SK-N-SH (cell line): ENCODE data around the gene TIAM1.

Source experiments
- CHD2 ChIP-seq: fragments of 150-350 bp; IDR thresholded peaks from 2 replicates; pipeline ENCODE4 v1.6.1; 2018; ENCODE audit warnings: low read length; ENCODE audit not compliant: partially characterized antibody
- CTCF ChIP-seq: fragments of 200-600 bp; sonication (generic); IDR thresholded peaks from 2 replicates; pipeline ENCODE4 v1.6.1; 2017; ENCODE audit warnings: antibody characterized with exemption, mild to moderate bottlenecking, moderate library complexity
- FOSL2 ChIP-seq: IDR thresholded peaks from 2 replicates; pipeline ENCODE4 v1.4.0; 2012; ENCODE audit warnings: low read depth, mild to moderate bottlenecking, moderate library complexity, borderline replicate concordance
- FOXM1 ChIP-seq: IDR thresholded peaks from 2 replicates; pipeline ENCODE4 v1.4.0; 2012; ENCODE audit warnings: low read depth, mild to moderate bottlenecking
- GATA2 ChIP-seq: sonication (generic); formaldehyde crosslinking; IDR thresholded peaks from 2 replicates; pipeline ENCODE4 v1.5.0; 2020; ENCODE audit warnings: mild to moderate bottlenecking, missing genetic modification reagents
- PBX3 ChIP-seq: IDR thresholded peaks from 2 replicates; pipeline ENCODE4; 2012
- RAD21 ChIP-seq: IDR thresholded peaks from 2 replicates; pipeline ENCODE4 v1.6.1; 2012; ENCODE audit warnings: mild to moderate bottlenecking, low read length
- RFX5 ChIP-seq: IDR thresholded peaks from 2 replicates; pipeline ENCODE4 v1.6.1; 2012; ENCODE audit warnings: mild to moderate bottlenecking, improper control_type of control experiment, low read length
- TAF1 ChIP-seq: IDR thresholded peaks from 2 replicates; pipeline ENCODE4 v1.6.1; 2012; ENCODE audit warnings: low read depth, mild to moderate bottlenecking, low read length, moderate library complexity, borderline replicate concordance
- USF1 ChIP-seq: IDR thresholded peaks from 2 replicates; pipeline ENCODE4 v1.4.0; 2012; ENCODE audit warnings: low read depth, borderline replicate concordance
- TF ChIP-seq, protein P1 (sequence below): IDR thresholded peaks from 2 replicates; pipeline ENCODE4 v1.4.0; 2012; ENCODE audit warnings: low read depth
- TF ChIP-seq, protein P2 (sequence below): IDR thresholded peaks from 2 replicates; pipeline ENCODE4 v1.6.1; 2012; ENCODE audit warnings: mild to moderate bottlenecking, low read depth, low read length, moderate library complexity

DNA sequence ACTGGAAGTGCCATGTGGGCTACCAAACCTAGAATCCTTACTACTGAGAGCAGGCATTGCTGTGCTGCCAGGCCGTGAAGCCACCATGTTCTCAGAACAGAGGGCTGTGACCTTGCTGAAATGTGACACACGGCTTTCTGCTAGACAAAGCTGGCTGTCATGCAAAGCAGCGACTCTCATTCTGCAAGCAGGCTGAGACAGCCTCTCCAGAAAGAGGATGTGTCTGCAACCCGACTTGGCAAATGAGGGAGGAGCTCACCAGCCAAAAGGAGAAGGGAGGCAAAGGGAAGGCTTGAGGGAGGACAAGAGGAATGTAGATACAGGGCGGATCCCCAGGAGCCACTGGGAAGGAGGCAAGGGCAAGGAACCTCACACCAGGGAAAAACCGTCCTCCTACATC, 220.1 kb downstream of the TIAM1 start:
- TF ChIP-seq TAF1 (no peak), USF1 (no peak), GATA2 (CRISPR knock-in tag) (no peak), CHD2 (no peak), CTCF (no peak), RFX5 (no peak), FOSL2 (no peak), RAD21 (no peak), PBX3 (no peak), FOXM1 (no peak)
- TF ChIP-seq, protein P1, sequence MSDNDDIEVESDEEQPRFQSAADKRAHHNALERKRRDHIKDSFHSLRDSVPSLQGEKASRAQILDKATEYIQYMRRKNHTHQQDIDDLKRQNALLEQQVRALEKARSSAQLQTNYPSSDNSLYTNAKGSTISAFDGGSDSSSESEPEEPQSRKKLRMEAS: no peak
- TF ChIP-seq, protein P2, sequence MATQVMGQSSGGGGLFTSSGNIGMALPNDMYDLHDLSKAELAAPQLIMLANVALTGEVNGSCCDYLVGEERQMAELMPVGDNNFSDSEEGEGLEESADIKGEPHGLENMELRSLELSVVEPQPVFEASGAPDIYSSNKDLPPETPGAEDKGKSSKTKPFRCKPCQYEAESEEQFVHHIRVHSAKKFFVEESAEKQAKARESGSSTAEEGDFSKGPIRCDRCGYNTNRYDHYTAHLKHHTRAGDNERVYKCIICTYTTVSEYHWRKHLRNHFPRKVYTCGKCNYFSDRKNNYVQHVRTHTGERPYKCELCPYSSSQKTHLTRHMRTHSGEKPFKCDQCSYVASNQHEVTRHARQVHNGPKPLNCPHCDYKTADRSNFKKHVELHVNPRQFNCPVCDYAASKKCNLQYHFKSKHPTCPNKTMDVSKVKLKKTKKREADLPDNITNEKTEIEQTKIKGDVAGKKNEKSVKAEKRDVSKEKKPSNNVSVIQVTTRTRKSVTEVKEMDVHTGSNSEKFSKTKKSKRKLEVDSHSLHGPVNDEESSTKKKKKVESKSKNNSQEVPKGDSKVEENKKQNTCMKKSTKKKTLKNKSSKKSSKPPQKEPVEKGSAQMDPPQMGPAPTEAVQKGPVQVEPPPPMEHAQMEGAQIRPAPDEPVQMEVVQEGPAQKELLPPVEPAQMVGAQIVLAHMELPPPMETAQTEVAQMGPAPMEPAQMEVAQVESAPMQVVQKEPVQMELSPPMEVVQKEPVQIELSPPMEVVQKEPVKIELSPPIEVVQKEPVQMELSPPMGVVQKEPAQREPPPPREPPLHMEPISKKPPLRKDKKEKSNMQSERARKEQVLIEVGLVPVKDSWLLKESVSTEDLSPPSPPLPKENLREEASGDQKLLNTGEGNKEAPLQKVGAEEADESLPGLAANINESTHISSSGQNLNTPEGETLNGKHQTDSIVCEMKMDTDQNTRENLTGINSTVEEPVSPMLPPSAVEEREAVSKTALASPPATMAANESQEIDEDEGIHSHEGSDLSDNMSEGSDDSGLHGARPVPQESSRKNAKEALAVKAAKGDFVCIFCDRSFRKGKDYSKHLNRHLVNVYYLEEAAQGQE: no peak
